ENCODE results near the gene YPEL2. TPM values are rescaled to one million over a fixed set of nuclear protein-coding genes. Genes with fewer than 3 reads are reported as not detected.

The YPEL2 gene
- total RNA-seq, 1 donor from 2014 or later: 19.5 TPM

- Mint-ChIP-seq H3K27ac (peak overlapping the region; percentile 25), H3K36me3 (ENCODE audit: low read depth) (peaks cover 43% of the 10 kb centered on the region), H3K9me3 (peaks cover 3% of the 10 kb centered on the region), H3K27me3 (no peaks in the 10 kb centered on the region), H3K4me1 (peaks cover 84% of the 10 kb centered on the region), H3K4me3 (no peak overlapping the region)
- DNase-seq (no peak), ATAC-seq (ENCODE audit: low read depth) (no peak)
- CTCF ChIA-PET: interaction anchor here (1.1 kb wide), 1 partner anchor 23 kb away, joined by 3 read pairs; no protein-coding TSS in a partner anchor
- POLR2A ChIA-PET: interaction anchor here (0.8 to 1.2 kb wide), 2 partner anchors 9 to 16 kb away, joined by 3 to 4 read pairs; no protein-coding TSS in a partner anchor
- intact Hi-C loops (cut with micrococcal nuclease): no loop called here
- no peak for TF ChIP-seq CTCF (IDR thresholded peaks at IDR 0.05)
These were observed 21.8 kb downstream of the YPEL2 start for GRCh38 chr17:59353106-59353854.

GRCh38 chr17:59353936-59354755 is 22.7 kb downstream of the YPEL2 start:
- DNase-seq: no peak
- ChIA-PET POLR2A (interaction anchor here (0.8 to 1.8 kb wide), 3 partner anchors 8 to 22 kb away, joined by 3 to 7 read pairs (median 4); no protein-coding TSS in a partner anchor), CTCF (interaction anchor here (0.8 to 1.1 kb wide), 2 partner anchors 12 to 24 kb away, joined by 3 read pairs; no protein-coding TSS in a partner anchor)
- Mint-ChIP-seq H3K4me3 (no peak overlapping the region), H3K9me3 (peaks cover 3% of the 10 kb centered on the region), H3K4me1 (peaks cover 83% of the 10 kb centered on the region), H3K27ac (peak overlapping the region; percentile 3), H3K27me3 (no peaks in the 10 kb centered on the region), H3K36me3 (ENCODE audit: low read depth) (peaks cover 45% of the 10 kb centered on the region)
- no peak for ATAC-seq (ENCODE audit: low read depth)
- intact Hi-C loops (cut with micrococcal nuclease): no loop called here
- TF ChIP-seq CTCF (IDR thresholded peaks at IDR 0.05): no peak

DNA sequence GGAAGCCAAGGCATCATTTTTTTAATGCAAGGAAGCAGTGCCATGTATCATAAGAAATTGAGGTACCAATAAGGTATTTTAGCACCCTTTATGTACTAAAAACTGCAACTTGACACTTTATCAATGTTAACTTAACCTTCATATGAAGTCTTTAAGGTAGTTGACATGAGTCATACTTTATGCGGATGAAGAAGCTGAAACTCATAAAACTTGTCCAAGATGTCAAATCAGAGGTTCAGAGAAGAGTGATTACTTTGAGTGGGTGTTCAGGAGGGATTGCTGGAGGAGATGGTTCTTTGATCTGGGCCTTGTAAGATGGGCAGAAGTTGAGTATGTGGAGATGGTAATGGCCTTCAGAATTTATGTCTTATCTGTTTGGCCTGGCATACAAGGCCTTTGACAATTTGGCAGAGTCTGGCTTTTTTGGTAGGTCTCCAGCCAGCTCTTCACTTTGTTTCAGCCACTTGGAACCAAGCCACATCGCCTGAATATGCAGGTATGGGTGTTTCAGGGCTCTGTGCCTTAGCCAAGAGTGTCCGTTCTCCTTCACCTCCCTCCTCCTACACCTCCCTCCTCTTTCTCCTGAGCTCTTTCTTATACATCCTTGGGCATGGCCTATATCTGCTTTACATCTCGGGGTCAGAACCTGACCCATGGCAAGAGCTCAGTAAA is 23.7 kb downstream of the YPEL2 start:
- H3K27ac Mint-ChIP-seq: peak overlapping the region; percentile 3
- POLR2A ChIA-PET: interaction anchor here (0.8 to 1.8 kb wide), 3 partner anchors 13 to 25 kb away, joined by 3 to 8 read pairs (median 7); no protein-coding TSS in a partner anchor

GRCh38 chr17:59355702-59356325 is 24.4 kb downstream of the YPEL2 start:
- H3K27ac Mint-ChIP-seq: no peak overlapping the region
- ChIA-PET CTCF (interaction anchor here (1.1 to 1.2 kb wide), 2 partner anchors 13 to 86 kb away, joined by 4 read pairs; no protein-coding TSS in a partner anchor), POLR2A (interaction anchor here (0.6 to 1.8 kb wide), 5 partner anchors 13 to 1502 kb away, joined by 3 to 14 read pairs (median 7); no protein-coding TSS in a partner anchor)
- peaks cover 3% of the 10 kb centered on the region for H3K9me3 Mint-ChIP-seq
- intact Hi-C loops (cut with micrococcal nuclease): loop anchor here (2.0 kb wide), 1 partner anchor 15 kb away; no protein-coding TSS in a partner anchor
- no peak for TF ChIP-seq CTCF (IDR thresholded peaks at IDR 0.05)
- ATAC-seq (ENCODE audit: low read depth) (no peak), DNase-seq (no peak)
- no peak overlapping the region for H3K4me3 Mint-ChIP-seq
- peaks cover 76% of the 10 kb centered on the region for H3K4me1 Mint-ChIP-seq
- peaks cover 49% of the 10 kb centered on the region for H3K36me3 Mint-ChIP-seq (ENCODE audit: low read depth)
- H3K27me3 Mint-ChIP-seq: no peaks in the 10 kb centered on the region

More for the DNA sequence above, 23.7 kb downstream of the YPEL2 start:
- ATAC-seq (ENCODE audit: low read depth) (no peak), DNase-seq (no peak)
- TF ChIP-seq CTCF (IDR thresholded peaks at IDR 0.05): no peak
- Mint-ChIP-seq H3K4me1 (peaks cover 76% of the 10 kb centered on the region), H3K27me3 (no peaks in the 10 kb centered on the region), H3K9me3 (peaks cover 3% of the 10 kb centered on the region), H3K36me3 (ENCODE audit: low read depth) (peaks cover 46% of the 10 kb centered on the region), H3K4me3 (no peak overlapping the region)
- CTCF ChIA-PET: interaction anchor here (0.6 to 1.2 kb wide), 3 partner anchors 11 to 86 kb away, joined by 3 to 4 read pairs (median 3); no protein-coding TSS in a partner anchor
- intact Hi-C loops (cut with micrococcal nuclease): no loop called here
